ENCODE data around the gene SLC45A3.
"Not testable (repeated sequence)": the region's sequence is repeated elsewhere in the genome, so short reads cannot be mapped to it uniquely, and the experiment has no call there.

Gene SLC45A3

DNA sequence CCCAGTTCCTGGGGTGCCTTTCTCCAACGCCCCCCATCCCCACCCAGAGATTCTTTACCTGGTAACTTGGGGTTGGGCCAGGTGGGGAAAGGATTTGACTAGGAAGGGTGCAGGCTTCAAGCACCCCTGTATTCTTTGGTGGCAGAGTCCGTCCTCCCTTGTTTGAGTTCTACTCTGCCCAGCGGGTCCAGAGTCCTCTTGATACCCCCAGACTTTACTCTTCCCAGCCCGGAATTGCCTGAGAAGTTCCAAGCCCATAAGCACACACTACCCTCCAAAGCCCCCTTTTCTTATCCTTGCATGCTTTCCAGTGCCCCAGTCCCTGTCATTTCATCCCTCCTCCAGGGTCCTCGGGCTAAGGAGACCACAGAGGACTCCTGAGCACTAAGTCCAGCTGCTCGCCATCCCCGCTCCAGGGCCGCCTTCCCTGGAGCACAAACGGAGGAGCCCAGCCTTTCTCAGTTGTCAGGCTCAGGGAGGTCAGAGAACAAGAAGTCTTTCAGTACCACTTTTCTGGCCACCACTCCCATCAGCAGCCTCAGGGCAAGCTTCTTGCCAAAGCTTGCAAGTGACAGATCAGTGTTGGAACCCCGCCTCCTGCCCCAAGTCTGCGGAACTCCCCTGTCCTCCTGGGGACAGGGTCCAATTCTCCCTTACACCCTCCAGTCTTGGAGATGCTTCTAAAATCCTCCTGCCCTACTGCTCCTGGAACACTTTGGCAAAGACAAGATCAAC, 12.2 kb downstream of the SLC45A3 start:
- DNase-seq = no peak

DNA sequence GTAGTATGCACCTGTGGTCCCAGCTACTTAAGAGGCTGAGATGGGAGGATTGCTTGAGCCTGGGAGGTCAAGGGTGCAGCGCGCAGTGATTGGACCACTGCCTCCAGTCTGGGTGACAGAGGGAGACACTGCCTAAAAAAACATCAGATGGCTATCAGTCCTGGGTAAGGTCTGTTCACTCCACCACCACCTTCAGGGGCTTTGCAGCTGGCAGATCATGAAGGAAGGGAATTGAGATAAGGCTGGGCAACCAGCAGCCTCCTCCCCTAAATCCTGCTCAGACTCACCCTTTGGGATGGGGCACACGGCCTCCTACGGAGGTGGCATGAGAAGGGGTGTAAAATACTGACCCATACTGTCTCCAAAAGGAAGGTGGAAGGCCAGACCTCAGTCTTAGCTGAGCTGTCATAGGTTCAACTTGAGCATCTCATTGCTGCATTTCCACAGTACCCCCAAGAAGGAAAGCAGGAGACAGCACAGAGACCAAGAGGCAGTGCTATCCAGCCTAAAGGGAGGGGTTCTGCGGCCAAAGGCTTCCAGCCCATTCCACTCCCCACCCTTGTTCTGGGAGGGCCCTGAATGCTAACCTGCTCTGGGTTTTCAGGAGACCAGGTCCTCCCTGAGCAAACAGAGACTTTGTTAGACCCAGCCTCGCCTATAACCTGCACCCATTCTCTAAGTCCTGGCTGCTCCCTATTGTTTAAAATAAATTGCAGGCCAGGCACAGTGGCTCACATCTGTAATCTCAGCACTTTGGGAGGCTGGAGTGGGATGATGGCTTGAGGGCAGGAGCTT, 13.7 kb downstream of the SLC45A3 start:
- no peak for DNase-seq

DNA sequence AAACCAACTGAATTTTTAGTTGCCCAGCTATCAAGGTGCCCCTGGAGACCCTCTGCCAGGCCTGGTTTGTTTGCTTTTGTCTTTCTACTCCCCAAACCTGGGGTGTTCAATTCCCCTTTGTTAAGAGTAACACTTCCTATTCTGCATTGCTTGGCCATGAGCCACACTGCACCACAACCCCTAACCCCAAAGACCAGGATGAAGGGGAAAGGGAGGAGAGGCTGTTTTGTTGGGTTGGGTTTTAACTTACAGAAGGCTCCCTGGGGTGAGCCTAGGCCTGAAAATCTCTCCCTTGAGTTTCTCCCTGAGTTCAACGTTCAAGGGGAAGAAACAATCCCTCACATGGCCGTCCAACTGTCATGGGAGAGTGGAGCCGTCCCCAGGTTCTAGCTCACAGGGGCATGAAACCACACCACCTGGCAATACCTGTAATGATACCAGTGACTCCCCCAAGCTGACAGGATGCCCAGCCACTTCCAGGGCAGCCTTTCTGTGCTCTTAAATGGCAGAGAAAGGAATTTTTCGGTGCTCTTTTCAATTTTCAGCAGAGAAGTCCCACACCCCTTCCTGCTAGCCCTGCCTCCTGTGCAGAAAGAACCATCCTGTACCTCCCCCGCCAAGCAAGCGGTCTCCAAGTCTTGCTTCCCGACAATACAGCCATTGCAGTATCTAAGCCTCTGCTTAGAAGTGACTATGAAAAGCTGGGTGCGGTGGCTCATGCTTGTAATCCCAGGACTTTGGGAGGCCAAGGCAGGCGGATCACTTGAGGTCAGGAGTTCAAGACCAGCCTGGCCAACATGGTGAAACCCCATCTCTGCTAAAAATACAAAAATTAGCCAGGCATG, 14.9 kb downstream of the SLC45A3 start:
- DNase-seq = no peak

- no peak for DNase-seq
Measured at GRCh38 chr1:205664399-205665017, 15.8 kb downstream of the SLC45A3 start.

GRCh38 chr1:205663286-205663936, 16.9 kb downstream of the SLC45A3 start:
- no peak for DNase-seq

- no peak for DNase-seq
Measured at GRCh38 chr1:205662791-205663190, 17.5 kb downstream of the SLC45A3 start.

DNA sequence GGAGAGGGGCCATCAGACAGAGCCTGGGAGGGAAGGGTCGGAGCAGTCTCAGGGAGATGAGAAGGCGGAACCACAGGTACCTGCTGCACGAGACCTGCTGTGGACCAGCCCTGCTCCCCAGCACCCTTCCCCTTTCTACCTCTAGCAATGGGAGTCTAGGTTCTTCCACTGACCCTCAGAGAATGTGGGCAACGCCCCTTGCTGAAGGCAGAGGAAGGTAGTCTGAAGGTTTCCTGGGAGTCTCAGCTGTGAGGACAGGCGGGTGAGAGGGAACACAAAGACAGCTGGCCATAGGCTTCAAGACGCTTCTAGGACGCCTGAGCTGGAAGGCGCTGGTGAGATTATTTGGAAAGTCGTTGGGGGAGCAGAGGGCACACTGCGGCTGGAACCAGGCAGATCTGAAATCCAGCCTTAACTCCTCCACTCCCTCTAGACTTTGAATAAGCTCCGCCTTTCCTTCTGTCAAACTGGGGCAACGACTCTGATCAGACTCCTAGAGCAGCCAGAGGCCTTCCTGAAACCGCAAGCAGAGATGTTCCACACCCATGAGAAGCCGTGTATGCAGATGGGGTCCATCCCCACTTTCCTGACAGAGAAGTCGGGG, 18.1 kb downstream of the SLC45A3 start:
- no peak for DNase-seq

GRCh38 chr1:205661429-205662134, 18.7 kb downstream of the SLC45A3 start:
- DNase-seq = no peak

- no peak for DNase-seq
Measured at GRCh38 chr1:205660361-205660760, 19.9 kb downstream of the SLC45A3 start.

DNA sequence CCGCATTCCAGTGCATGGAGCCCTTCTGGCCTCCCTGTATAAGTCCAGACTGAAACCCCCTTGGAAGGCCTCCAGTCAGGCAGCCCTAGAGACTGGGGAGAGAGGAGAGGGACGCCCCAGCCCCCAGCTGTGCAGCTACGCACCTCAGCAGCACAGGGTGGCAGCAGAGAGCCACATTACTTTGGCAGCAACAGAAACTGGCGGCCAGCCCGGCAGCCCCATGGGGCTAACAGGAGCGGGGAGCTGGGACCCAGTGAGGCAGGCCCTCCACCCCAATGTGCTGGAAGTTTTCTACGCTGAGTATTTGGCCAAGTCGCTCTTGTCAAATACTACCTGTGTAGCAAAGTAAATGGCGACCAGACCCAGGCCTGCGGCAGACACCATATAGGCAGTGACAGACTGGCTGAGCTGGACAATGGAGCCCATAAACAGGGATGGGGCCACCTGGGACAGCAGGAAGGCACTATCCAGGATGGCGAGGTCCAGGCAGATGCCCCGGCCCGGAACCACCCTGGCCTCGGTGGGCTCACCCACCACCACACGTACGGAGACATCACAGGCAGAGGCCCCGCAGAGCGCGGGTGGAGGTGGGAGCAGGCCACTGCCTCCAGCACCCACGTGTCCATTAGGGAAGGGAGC, 21.2 kb downstream of the SLC45A3 start:
- DNase-seq = peak; percentile 56

- DNase-seq = no peak
Measured at GRCh38 chr1:205656236-205656635, 24.1 kb downstream of the SLC45A3 start.

GRCh38 chr1:205652984-205653383, 27.3 kb downstream of the SLC45A3 start:
- DNase-seq = no peak

GRCh38 chr1:205650241-205650640, 30.1 kb downstream of the SLC45A3 start:
- no peak for DNase-seq

DNA sequence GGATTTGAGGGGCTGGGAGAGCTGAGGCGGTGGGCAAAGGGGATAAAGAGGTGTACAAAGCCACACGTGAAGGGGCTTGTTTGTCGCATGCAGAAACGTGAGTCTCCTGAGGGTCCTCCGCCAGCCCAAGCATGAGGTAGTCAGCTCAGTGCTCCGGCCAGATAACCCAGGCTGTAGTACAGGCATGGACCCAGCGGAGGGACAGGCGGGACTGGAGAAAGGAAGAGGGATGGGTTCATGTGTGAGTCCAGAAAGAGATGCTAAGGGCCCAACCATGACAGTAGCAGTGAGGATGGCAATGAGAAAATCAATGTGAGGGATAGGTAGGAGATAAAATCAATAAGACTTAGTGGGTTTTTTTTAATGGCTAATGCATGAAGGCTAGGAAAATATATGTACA, 34.8 kb downstream of the SLC45A3 start:
- no peak for DNase-seq

GRCh38 chr1:205642679-205643307, 37.5 kb downstream of the SLC45A3 start:
- DNase-seq = no peak

GRCh38 chr1:205639567-205639966, 40.7 kb downstream of the SLC45A3 start:
- DNase-seq = no peak

GRCh38 chr1:205637854-205638468, 42.3 kb downstream of the SLC45A3 start:
- DNase-seq = no peak

DNA sequence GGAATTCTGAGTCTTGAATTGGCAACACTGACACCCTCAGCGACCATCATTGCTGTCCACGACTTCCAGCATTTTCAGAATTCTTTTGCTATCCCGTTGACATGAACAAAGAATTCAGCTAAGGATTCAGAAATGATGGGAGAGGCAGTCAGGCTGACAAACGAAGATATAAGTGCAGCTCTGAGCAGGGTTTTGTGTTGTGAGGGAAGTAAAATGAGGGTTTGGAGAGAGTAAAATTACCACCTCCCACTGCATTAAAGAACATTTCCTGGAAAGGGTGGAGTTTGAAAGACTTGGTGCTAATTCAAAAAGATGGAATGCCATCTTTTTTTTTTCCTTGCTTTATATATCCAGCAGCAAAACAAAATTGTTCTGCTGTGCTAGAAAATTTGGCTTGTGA, 43.6 kb downstream of the SLC45A3 start:
- DNase-seq = no peak

GRCh38 chr1:205636138-205636530, 44.2 kb downstream of the SLC45A3 start:
- not testable (repeated sequence) for DNase-seq
